GM19397 (cell line): ENCODE measurements around the gene IER5.
A peak's percentile ranks its signal among the peaks of the same experiment; 100 is the strongest.
"Not testable (repeated sequence)": the region's sequence is repeated elsewhere in the genome, so short reads cannot be mapped to it uniquely, and the experiment has no call there.

Experiments used
- ATAC-seq: cut with Tn5 transposase; IDR thresholded peaks from one replicate; pipeline ENCODE4 v1.9.1; 2021; ENCODE audit warnings: mild to moderate bottlenecking, moderate library complexity; ENCODE audit not compliant: unreplicated experiment

IER5 gene

DNA sequence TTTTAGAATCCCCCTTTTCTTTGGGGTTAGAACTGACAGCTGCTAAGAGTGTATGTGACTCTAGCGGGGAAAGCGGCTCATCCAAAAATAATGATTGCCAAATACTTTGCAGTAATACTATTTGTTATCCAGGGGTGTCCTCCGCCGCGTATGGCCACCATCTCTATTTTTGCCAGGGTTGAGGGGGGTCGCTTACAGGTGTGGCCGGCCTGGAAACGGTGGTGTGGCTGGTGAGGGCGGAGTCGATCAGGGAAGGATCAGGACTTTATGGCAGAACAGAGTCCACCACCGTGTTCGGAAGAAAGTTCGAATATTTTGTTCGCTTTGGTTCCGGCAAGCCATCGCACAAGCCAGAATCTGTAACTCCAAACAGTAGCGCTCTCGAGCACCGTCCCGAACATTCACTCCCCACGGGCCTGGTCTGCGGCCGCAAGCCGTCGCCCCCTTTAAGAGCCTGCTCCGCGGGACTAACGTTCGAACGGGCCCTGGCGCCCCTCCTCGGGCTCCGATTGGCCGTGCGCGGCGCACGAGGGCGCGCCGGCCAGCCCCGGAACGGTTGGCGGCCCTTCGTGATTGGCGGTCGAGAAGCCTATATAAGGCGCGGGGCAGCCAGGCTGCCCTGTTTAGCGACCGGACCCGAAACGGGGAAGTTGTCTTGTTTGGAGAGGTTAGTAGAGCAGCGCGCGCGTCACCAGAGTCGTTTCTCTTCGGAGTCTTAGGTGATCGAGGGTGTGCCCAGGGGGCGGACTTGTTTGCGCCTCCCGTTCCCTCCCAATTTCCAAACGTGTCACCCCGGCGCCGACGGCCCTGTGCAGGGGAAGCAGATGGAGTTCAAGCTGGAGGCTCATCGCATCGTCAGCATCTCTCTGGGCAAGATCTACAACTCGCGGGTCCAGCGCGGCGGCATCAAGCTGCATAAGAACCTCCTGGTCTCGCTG is at the start of gene IER5:
Gene IER5, plus strand, starts transcription at position 622 of the 938 bp plus-strand sequence. Its CDS starts 203 bp downstream, at position 825.
- ATAC-seq = peak; percentile 76

GRCh38 chr1:181040284-181040865 is 48.1 kb upstream of the IER5 start:
- no peak for ATAC-seq

- no peak for ATAC-seq
These were observed 45.2 kb upstream of the IER5 start for GRCh38 chr1:181043025-181043888.

GRCh38 chr1:181044449-181044966 is 44.0 kb upstream of the IER5 start:
- peak; percentile 85 for ATAC-seq

- not testable (repeated sequence) for ATAC-seq
These were observed 42.6 kb upstream of the IER5 start for GRCh38 chr1:181045946-181046345.

GRCh38 chr1:181049378-181049777 is 39.1 kb upstream of the IER5 start:
- ATAC-seq = no peak

DNA sequence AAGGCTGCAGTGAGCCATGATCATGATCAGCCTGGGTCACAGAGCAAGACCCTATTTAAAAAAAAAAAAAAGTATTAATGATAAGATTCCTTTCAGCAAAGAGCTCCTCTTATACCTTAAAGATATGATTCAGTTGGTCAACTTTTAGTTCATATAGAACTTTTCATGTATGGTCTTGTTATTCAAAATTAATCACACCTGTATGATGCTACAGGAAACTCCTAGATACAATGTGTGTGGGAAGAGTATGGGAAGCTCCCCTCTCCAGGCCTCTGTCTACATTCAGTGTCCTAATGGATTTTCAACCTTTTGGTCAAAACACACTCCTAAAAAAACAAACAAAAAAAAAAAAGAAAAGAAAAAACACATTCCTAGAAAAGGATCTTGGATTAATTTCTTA is 37.6 kb upstream of the IER5 start:
- no peak for ATAC-seq

- no peak for ATAC-seq
These were observed 31.9 kb upstream of the IER5 start for GRCh38 chr1:181056560-181056959.

GRCh38 chr1:181057079-181057478 is 31.4 kb upstream of the IER5 start:
- no peak for ATAC-seq

DNA sequence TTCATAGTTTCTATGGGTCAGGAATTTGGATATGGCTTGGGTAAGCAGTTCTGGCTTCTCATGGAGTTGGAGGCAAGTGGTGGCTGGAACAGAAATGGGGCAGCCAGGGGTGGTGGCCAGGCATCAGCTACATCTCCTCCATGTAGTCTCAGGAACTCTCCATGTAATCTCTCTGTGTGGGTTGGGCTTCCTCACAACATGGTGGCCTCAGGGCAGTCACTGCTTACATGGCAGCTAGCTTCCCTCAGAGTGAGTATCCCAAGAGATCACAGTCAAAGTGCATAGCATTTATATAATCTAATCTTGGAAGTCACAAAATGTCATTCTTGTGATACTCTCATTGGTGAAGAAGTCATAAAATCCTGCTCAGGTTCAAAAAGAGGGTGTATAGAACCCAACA is 29.1 kb upstream of the IER5 start:
- ATAC-seq = no peak

DNA sequence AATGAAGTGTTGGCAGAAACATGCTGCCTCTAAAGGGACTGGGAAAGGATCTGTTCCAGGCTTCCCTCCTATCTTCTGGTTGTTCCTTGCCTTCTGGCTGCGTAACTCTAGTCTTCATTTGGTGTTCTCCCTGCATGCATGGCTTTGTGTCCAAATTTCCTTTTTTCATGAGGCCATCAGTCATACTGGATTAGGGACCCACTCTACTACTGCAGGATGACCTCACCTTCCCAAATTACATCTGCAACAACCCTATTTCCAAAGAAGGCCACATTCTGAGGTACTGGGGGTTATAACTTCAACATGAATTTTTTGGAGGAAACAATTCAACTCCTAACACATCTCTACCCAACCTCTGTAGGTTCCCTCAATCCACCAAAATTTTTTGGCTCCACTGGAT is 28.4 kb upstream of the IER5 start:
- ATAC-seq = no peak

GRCh38 chr1:181060947-181061346 is 27.6 kb upstream of the IER5 start:
- not testable (repeated sequence) for ATAC-seq

GRCh38 chr1:181061487-181061886 is 27.0 kb upstream of the IER5 start:
- ATAC-seq = no peak

GRCh38 chr1:181061891-181062835 is 26.3 kb upstream of the IER5 start:
- peak; percentile 83 for ATAC-seq

DNA sequence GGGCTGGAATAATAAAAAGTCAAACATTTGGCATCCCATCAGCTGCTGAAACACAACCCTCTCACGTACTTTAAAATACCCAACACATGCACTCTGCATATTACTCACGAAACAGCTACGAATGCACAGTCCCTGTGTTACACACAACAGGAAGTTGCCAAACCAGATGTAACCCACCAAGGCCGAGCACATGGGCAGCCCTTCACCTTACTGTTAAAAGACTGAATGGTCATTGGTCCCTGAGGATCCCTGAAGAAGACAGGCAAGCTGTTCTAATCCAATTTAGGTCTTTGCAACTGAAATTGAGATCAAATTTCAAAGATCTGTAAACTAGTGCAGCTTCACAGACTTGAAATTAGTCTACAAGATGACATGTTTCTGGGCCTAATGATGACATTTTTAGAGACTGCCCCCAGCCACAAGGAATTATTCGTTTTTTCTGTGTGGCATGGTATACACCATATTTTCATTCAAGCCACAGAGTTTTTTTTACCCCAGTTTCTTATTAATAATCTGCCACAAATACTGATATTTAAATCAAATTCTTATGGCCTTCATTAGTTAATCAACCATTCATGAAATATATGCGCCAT is 25.6 kb upstream of the IER5 start:
- ATAC-seq = peak; percentile 66

GRCh38 chr1:181064011-181064623 is 24.4 kb upstream of the IER5 start:
- ATAC-seq = no peak

- ATAC-seq = no peak
These were observed 23.8 kb upstream of the IER5 start for GRCh38 chr1:181064702-181065101.

DNA sequence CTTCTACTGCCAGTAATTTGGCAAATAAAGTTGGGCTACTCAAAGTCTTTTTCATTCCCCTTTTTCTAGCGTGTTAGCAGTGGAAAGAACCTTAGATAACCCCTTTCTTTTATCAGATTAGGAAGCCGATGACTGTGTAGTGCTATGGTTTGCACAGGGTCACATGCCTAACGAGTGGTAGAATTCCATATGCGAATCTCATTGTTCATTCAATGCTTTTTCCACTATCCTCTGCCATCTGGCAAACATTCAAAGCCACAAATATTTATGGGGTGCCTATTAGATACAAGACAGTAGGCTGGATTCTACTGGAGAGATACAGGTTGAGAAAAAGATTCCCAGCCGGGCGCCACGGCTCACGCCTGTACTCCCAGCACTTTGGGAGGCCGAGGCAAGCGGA is 14.9 kb upstream of the IER5 start:
- ATAC-seq = no peak

DNA sequence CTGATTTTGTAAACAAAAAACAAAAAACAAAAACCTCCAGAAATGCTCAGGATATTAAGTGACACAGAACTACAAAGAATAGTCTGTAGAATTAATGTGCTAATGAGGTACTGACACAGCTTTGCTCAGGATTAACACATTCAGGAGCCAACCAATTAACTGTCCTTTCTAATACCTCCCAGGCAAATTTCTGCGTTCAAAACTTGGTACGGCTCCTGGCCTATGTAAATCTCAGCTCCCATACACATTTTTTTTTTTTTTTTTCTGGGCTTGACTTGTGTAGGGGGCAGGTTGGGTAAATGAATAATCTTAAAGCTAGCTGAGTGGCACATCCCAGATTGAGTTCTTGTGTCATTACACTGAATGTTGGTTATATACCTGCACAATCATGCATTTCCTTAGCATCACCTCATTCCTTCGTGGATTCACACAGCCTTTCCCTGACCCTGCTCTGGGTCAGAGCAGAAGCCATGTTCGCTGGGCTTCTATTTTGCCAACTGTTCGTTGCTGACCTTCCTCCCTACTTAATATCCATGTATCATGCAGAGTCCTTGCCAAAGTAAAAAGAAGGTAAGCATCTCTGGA is 12.6 kb upstream of the IER5 start:
- no peak for ATAC-seq
